GM06990 (cell line): ENCODE results near the gene AUTS2.

Source experiments
- DNase-seq: peaks from one replicate; pipeline ENCODE4 v3.0.0-alpha.2; 2011; ENCODE audit not compliant: insufficient read length; ENCODE audit errors: extremely low read depth
- H3K27me3 ChIP-seq: replicated peaks from 2 replicates; pipeline ENCODE4 v1.6.0; 2011; ENCODE audit warnings: low read length; ENCODE audit not compliant: control insufficient read depth, insufficient read depth
- H3K36me3 ChIP-seq: 2 replicates; pipeline ENCODE4 v1.5.1; 2011; ENCODE audit warnings: low read length; ENCODE audit not compliant: control insufficient read depth, insufficient read depth
- H3K4me3 ChIP-seq: replicated peaks from 2 replicates; pipeline ENCODE4 v1.5.1; 2011; ENCODE audit warnings: low read depth, mild to moderate bottlenecking, control low read depth, low read length
- TF ChIP-seq, protein P1 (sequence below): IDR thresholded peaks from 2 replicates; pipeline ENCODE4 v1.5.1; 2011; ENCODE audit warnings: low read length, control low read depth, mild to moderate bottlenecking, inconsistent platforms; ENCODE audit not compliant: insufficient read depth, poor library complexity, severe bottlenecking

The AUTS2 gene

DNA sequence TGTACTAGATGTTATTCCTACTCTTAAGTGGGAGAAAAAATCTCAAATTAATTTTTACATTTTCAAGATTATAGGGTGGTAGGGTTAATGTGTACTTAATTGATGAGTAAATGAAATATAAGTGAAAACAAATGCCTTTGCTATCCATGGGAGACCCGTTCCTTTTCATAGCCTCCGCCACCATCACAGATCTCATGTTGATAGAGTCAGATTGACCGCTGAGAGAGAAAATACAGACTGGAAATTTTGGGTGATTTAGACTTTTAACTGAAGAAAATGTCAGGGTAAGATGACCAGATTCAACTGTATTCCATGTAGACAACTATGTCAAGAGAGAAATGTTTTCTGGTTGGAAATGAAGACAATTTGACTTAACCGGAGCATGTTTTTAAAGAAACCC is 446.2 kb downstream of the AUTS2 start:
- Histone ChIP-seq H3K36me3 (no peaks in the 10 kb centered on the region), H3K4me3 (no peak overlapping the region), H3K27me3 (no peaks in the 10 kb centered on the region)
- DNase-seq, result no peak
- TF ChIP-seq, protein P1, sequence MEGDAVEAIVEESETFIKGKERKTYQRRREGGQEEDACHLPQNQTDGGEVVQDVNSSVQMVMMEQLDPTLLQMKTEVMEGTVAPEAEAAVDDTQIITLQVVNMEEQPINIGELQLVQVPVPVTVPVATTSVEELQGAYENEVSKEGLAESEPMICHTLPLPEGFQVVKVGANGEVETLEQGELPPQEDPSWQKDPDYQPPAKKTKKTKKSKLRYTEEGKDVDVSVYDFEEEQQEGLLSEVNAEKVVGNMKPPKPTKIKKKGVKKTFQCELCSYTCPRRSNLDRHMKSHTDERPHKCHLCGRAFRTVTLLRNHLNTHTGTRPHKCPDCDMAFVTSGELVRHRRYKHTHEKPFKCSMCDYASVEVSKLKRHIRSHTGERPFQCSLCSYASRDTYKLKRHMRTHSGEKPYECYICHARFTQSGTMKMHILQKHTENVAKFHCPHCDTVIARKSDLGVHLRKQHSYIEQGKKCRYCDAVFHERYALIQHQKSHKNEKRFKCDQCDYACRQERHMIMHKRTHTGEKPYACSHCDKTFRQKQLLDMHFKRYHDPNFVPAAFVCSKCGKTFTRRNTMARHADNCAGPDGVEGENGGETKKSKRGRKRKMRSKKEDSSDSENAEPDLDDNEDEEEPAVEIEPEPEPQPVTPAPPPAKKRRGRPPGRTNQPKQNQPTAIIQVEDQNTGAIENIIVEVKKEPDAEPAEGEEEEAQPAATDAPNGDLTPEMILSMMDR, result no peak

DNA sequence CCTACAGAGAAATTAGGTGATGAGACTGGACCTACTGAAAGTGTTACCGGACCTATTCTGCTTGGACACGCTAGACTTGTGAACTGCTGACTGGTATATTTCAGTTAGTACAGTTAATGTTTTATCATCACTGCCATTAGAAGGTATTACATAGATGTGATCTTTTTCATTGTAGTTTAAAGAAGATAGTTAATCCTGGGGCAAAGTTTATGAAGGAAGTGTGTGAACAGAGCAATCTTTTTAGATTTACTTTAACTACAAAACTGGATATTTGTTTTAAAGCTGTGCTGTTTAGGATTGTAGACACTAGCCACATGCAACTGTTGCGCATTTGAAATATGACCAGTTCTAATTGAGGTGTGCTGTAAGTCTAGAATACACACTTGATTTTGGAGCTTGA is 446.7 kb downstream of the AUTS2 start:
- Histone ChIP-seq H3K36me3 (no peaks in the 10 kb centered on the region), H3K4me3 (no peak overlapping the region), H3K27me3 (no peaks in the 10 kb centered on the region)
- TF ChIP-seq, protein P1, result no peak
- DNase-seq, result no peak

DNA sequence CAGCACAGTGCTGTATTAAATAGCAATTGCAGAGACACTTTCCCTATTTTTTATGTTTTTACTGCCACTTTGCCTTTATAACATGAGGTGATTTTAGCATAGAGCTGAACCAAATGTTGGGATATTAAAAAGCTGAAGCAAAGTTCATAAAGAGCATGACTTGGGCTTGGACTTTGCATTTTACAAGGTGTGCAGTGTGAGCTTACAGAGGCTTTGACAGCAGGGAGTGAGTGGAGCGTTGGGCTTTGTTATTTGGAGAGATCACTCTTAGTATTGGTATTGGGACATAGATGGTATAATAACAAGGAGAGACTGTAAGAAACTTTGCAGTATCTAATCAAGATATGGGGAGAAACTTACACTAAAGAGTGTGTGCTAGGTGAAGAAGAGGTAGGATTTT is 449.1 kb downstream of the AUTS2 start:
- no peak for DNase-seq
- Histone ChIP-seq H3K27me3 (no peaks in the 10 kb centered on the region), H3K36me3 (no peaks in the 10 kb centered on the region), H3K4me3 (no peak overlapping the region)
- TF ChIP-seq, protein P1, result no peak

DNA sequence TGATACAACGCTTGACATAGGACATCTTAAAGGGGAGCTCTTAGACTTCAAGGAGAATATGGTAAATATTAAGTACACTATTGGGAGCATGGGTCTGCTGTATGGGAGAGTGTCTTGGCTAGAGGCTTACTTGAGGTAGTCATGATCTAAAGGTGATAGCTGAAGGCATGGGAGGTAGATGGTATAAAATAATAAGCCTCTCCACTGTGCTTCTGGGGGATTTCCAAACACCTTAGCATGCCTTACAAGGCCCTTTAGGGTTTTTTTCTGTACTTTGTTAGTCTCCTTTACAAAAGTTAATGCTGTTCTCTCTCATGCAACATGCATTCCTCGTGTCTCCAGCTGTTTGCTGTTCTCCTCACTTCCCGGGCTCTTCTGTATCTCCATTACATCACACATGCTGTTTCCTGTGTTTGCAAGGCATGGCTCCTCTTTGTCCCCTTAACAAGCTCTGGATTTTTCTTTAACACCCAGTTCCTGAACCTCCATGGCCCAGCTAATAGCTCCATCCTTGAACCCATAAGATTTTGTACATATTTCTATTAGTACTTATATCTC is 449.7 kb downstream of the AUTS2 start:
- H3K27me3 ChIP-seq, result no peaks in the 10 kb centered on the region
- no peaks in the 10 kb centered on the region for H3K36me3 ChIP-seq
- no peak overlapping the region for H3K4me3 ChIP-seq
- no peak for DNase-seq
- TF ChIP-seq, protein P1, result no peak

DNA sequence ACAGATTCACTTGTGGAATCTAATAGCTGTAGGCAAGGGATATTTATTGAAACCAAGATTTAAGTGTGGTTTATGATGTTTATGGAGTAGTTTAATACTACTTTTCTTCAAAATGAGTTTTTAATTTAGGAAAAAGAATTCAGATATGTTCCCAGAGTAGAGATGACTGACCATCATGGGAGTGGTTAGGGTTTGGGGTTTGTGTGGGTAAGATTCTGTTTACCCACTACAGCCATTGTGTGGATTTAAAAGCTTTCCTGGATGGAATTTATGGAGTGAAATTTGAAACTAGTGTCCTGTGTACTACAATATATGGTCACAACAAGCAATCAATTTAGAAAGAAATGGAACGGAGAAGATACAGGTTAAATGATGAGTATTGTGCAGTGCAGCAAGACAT is 453.5 kb downstream of the AUTS2 start:
- no peak for DNase-seq

More for the DNA sequence above, 453.5 kb downstream of the AUTS2 start:
- H3K4me3 ChIP-seq, result no peak overlapping the region
- no peaks in the 10 kb centered on the region for H3K27me3 ChIP-seq
- H3K36me3 ChIP-seq, result no peaks in the 10 kb centered on the region
- TF ChIP-seq, protein P1, result no peak
